HG03095 (cell line): ENCODE results near the gene CCM2.
"Not testable (repeated sequence)": the region's sequence is repeated elsewhere in the genome, so short reads cannot be mapped to it uniquely, and the experiment has no call there.

Experiments used
- ATAC-seq: cut with Tn5 transposase; IDR thresholded peaks from one replicate; pipeline ENCODE4 v1.9.1; 2021; ENCODE audit warnings: moderate library complexity; ENCODE audit not compliant: unreplicated experiment

Gene CCM2

GRCh38 chr7:44980393-44981034 is 19.5 kb upstream of the CCM2 start:
- ATAC-seq = peak; percentile 44

GRCh38 chr7:44981035-44981706 is 18.8 kb upstream of the CCM2 start:
- ATAC-seq = no peak

GRCh38 chr7:44982535-44982923 is 17.5 kb upstream of the CCM2 start:
- ATAC-seq = no peak

- ATAC-seq = no peak
Observed at GRCh38 chr7:44982970-44983369, 17.0 kb upstream of the CCM2 start.

GRCh38 chr7:44983742-44984477 is 16.1 kb upstream of the CCM2 start:
- ATAC-seq = no peak

GRCh38 chr7:44984478-44984758 is 15.6 kb upstream of the CCM2 start:
- no peak for ATAC-seq

GRCh38 chr7:44985033-44985695 is 14.8 kb upstream of the CCM2 start:
- no peak for ATAC-seq

- ATAC-seq = no peak
Observed at GRCh38 chr7:44985900-44986217, 14.1 kb upstream of the CCM2 start.

- ATAC-seq = peak; percentile 95
Observed at GRCh38 chr7:44986218-44987053, 13.6 kb upstream of the CCM2 start.

- no peak for ATAC-seq
Observed at GRCh38 chr7:44987457-44987856, 12.5 kb upstream of the CCM2 start.

GRCh38 chr7:44987996-44988395 is 12.0 kb upstream of the CCM2 start:
- no peak for ATAC-seq

GRCh38 chr7:44988701-44989100 is 11.3 kb upstream of the CCM2 start:
- ATAC-seq = no peak

- no peak for ATAC-seq
Observed at GRCh38 chr7:44989132-44989531, 10.9 kb upstream of the CCM2 start.

GRCh38 chr7:44990109-44991023 is 9.6 kb upstream of the CCM2 start:
- no peak for ATAC-seq

GRCh38 chr7:44992004-44992795 is 7.8 kb upstream of the CCM2 start:
- ATAC-seq = not testable (repeated sequence)

GRCh38 chr7:44994877-44995554 is 5.0 kb upstream of the CCM2 start:
- no peak for ATAC-seq

- ATAC-seq = no peak
Observed at GRCh38 chr7:44995555-44996493, 4.2 kb upstream of the CCM2 start.
